GM12878 (cell line): ENCODE data around the gene CNTNAP2. TPM values are rescaled to one million over a fixed set of nuclear protein-coding genes. Genes with fewer than 3 reads are reported as not detected.

ENCODE experiments used
- ATAC-seq: fragments of 200-7000 bp; cut with Tn5 transposase; 3 replicates; pipeline ENCODE4 v1.9.1; 2020; ENCODE audit warnings: mild to moderate bottlenecking, moderate library complexity
- BruUV-seq: library from RNA; stranded (reverse); fragments of 400-500 nt; replicated peaks from 2 replicates; lab custom pipeline; 2021; lab: Mats Ljungman, UMichigan
- CTCF ChIA-PET: fragments of 300-600 bp; sonication (Branson Sonifier 250); formaldehyde crosslinking; extraction: SDS; loops from one replicate; lab custom pipeline; 2021; ENCODE audit warnings: inconsistent platforms; lab: Yijun Ruan, JAX
- POLR2A ChIA-PET: fragments of 350-600 bp; formaldehyde crosslinking; extraction: SDS; loops from one replicate; lab custom pipeline; 2021; ENCODE audit warnings: inconsistent platforms; lab: Charles Lee
- RAD21 ChIA-PET: fragments of 300-600 bp; sonication (Branson Sonifier 250); formaldehyde crosslinking; loops from one replicate; lab custom pipeline; 2023; ENCODE audit warnings: antibody characterized with exemption; ENCODE audit not compliant: unreplicated experiment; lab: Charles Lee
- SMC1A ChIA-PET: fragments of 300-600 bp; sonication (Branson Sonifier 250); formaldehyde crosslinking; loops from one replicate; lab custom pipeline; 2023; ENCODE audit not compliant: unreplicated experiment, uncharacterized antibody; lab: Charles Lee
- DNase-seq: peaks from one replicate; pipeline ENCODE4 v3.0.0-alpha.2; 2011; ENCODE audit warnings: low read depth, low spot score
- FAIRE-seq: peaks from 3 replicates; lab custom pipeline; 2011; peaks lifted over from hg19 to GRCh38; lab: Jason Lieb, UNC
- H2AFZ ChIP-seq: 2 replicates; pipeline ENCODE4 v1.6.0; 2011; ENCODE audit warnings: low read depth, low read length, control low read depth; ENCODE audit not compliant: control insufficient read depth
- H3K27ac ChIP-seq: 2 replicates; pipeline ENCODE4 v1.5.1; 2011; ENCODE audit warnings: control low read depth; ENCODE audit not compliant: control insufficient read depth, insufficient read depth
- H3K27me3 ChIP-seq, 2 experiments: replicated peaks in 1 of 2; 2 replicates each; pipeline versions ENCODE4 v1.6.0 to v1.6.1; 2011; ENCODE audit warnings: low read length in 1 of 2; ENCODE audit not compliant: control insufficient read depth in 2 of 2, insufficient read depth in 2 of 2
- H3K36me3 ChIP-seq, 2 experiments: 2 replicates each; pipeline ENCODE4 v1.5.1; 2011; ENCODE audit warnings: low read length in 1 of 2; ENCODE audit not compliant: control insufficient read depth in 2 of 2, insufficient read depth in 2 of 2
- H3K4me1 ChIP-seq: 2 replicates; pipeline ENCODE4 v1.6.1; 2011; ENCODE audit warnings: mild to moderate bottlenecking, low read length, moderate library complexity, mixed read lengths; ENCODE audit not compliant: control insufficient read depth, insufficient read depth
- H3K4me2 ChIP-seq: 2 replicates; pipeline ENCODE4 v1.6.0; 2011; ENCODE audit warnings: control low read depth; ENCODE audit not compliant: control insufficient read depth, insufficient read depth
- H3K4me3 ChIP-seq: fragments of 200-600 bp; sonication (generic); 2 replicates; pipeline ENCODE4 v1.5.1; 2016
- H3K79me2 ChIP-seq: 2 replicates; pipeline ENCODE4 v1.6.0; 2011; ENCODE audit warnings: low read length; ENCODE audit not compliant: control insufficient read depth, insufficient read depth
- H3K9ac ChIP-seq: 2 replicates; pipeline ENCODE4 v1.8.0; 2011; ENCODE audit warnings: low read length, control low read depth, mixed read lengths; ENCODE audit not compliant: control insufficient read depth, insufficient read depth
- H3K9me3 ChIP-seq: replicated peaks from 3 replicates; pipeline ENCODE4 v1.5.1; 2011; ENCODE audit warnings: mild to moderate bottlenecking, low read length; ENCODE audit not compliant: control insufficient read depth, insufficient read depth
- H4K20me1 ChIP-seq: 2 replicates; pipeline ENCODE4 v1.6.0; 2011; ENCODE audit not compliant: control insufficient read depth, insufficient read depth
- ATF7 ChIP-seq: fragments of 450-650 bp; IDR thresholded peaks from 2 replicates; pipeline ENCODE4 v1.6.1; 2016; ENCODE audit warnings: low read depth, mild to moderate bottlenecking
- BRCA1 ChIP-seq: IDR thresholded peaks from 2 replicates; pipeline ENCODE4 v1.6.1; 2011; ENCODE audit warnings: low read depth, low read length, improper control_type of control experiment
- CBFB ChIP-seq: IDR thresholded peaks from 2 replicates; pipeline ENCODE4 v1.6.1; 2016; ENCODE audit warnings: antibody characterized with exemption, low read depth
- CHD4 ChIP-seq: fragments of 200-600 bp; sonication (generic); IDR thresholded peaks from 2 replicates; pipeline ENCODE4 v1.6.1; 2016; ENCODE audit warnings: mild to moderate bottlenecking
- EGR1 ChIP-seq, 2 experiments: IDR thresholded peaks; 1 replicate in 1 of 2; 2 replicates in 1 of 2; pipeline ENCODE4 v1.6.1; 2011 to 2012; ENCODE audit warnings: low read depth in 2 of 2, low read length in 2 of 2, borderline replicate concordance in 1 of 2, mild to moderate bottlenecking in 1 of 2, moderate library complexity in 1 of 2
- EZH2 ChIP-seq: IDR thresholded peaks from 2 replicates; pipeline ENCODE4 v1.6.1; 2012; ENCODE audit warnings: low read depth, mild to moderate bottlenecking, control low read depth, inconsistent platforms, low read length, borderline replicate concordance; ENCODE audit not compliant: control insufficient read depth
- HCFC1 ChIP-seq: fragments of 150-350 bp; IDR thresholded peaks from 2 replicates; pipeline ENCODE4 v1.6.1; 2014; ENCODE audit warnings: low read length
- IKZF1 ChIP-seq: fragments of 450-650 bp; conservative IDR thresholded peaks from 2 replicates; pipeline ENCODE4 v1.6.1; 2017; ENCODE audit warnings: antibody characterized with exemption, mild to moderate bottlenecking
- IRF4 ChIP-seq: IDR thresholded peaks from 2 replicates; pipeline ENCODE4 v1.6.1; 2011; ENCODE audit warnings: low read depth, low read length
- MLLT1 ChIP-seq: fragments of 450-650 bp; IDR thresholded peaks from 2 replicates; pipeline ENCODE4 v1.6.1; 2016; ENCODE audit warnings: mild to moderate bottlenecking
- MYB ChIP-seq: fragments of 150-350 bp; IDR thresholded peaks from 2 replicates; pipeline ENCODE4 v1.6.1; 2014; ENCODE audit warnings: mild to moderate bottlenecking, low read depth, low read length, borderline replicate concordance
- PKNOX1 ChIP-seq: fragments of 450-650 bp; IDR thresholded peaks from 2 replicates; pipeline ENCODE4 v1.6.1; 2016; ENCODE audit warnings: mild to moderate bottlenecking
- POU2F2 ChIP-seq: IDR thresholded peaks from 3 replicates; pipeline ENCODE4 v1.6.1; 2011; ENCODE audit warnings: low read depth, mild to moderate bottlenecking, low read length, borderline replicate concordance
- RBBP5 ChIP-seq: fragments of 200-600 bp; sonication (generic); conservative IDR thresholded peaks from 2 replicates; pipeline ENCODE4 v1.6.1; 2016
- REST ChIP-seq: IDR thresholded peaks from 2 replicates; pipeline ENCODE4 v1.6.1; 2012; ENCODE audit warnings: mild to moderate bottlenecking, low read depth, low read length
- SMAD5 ChIP-seq: IDR thresholded peaks from 2 replicates; pipeline ENCODE4 v1.6.1; 2016; ENCODE audit warnings: antibody characterized with exemption, low read depth
- TBL1XR1 ChIP-seq: IDR thresholded peaks from 2 replicates; pipeline ENCODE4 v1.6.1; 2012; ENCODE audit warnings: low read depth, low read length, improper control_type of control experiment
- TCF12 ChIP-seq: IDR thresholded peaks from 2 replicates; pipeline ENCODE4 v1.6.1; 2011; ENCODE audit warnings: low read depth, mild to moderate bottlenecking, low read length
- ZNF274 ChIP-seq: IDR thresholded peaks from one replicate; pipeline ENCODE4 v1.8.0; 2011; ENCODE audit not compliant: insufficient read length, insufficient read depth
- WGBS: methylation state at CpG from one replicate; pipeline ENCODE4 v1.1.6; 2016; ENCODE audit warnings: low lambda C conversion rate; ENCODE audit not compliant: insufficient replicate concordance, insufficient coverage; ENCODE audit errors: missing lambda C conversion rate; 5-methylcytosine and 5-hydroxymethylcytosine counted together
- in situ Hi-C: fragments of 300-500 bp; cut with MboI; formaldehyde crosslinking; loops from 9 replicates; pipeline ENCODE4 v1.14.3; 2018; ENCODE audit warnings: mixed read lengths
- intact Hi-C: fragments of 100-400 bp; cut with micrococcal nuclease; formaldehyde crosslinking; loops from one replicate; pipeline ENCODE4 v1.14.2; 2022; ENCODE audit not compliant: unreplicated experiment
- polyA plus RNA-seq, 11 experiments: library from polyadenylated mRNA; depleted of rRNA in 4 of 11; unstranded in 6 of 11; stranded (reverse) in 5 of 11; fragments of >200 nt; fragmentation: Nextera tagmentation in 4 of 11; fragmentation: Illumina TruSeq in 1 of 11; extraction: Ambion mirVana in 4 of 11; extraction: Trizol in 1 of 11; gene quantifications; 1 replicate in 1 of 11; 2 replicates in 10 of 11; pipeline versions ENCODE4 v1.2.1 to v1.2.3, GENCODE V29; 2011 to 2016; ENCODE audit warnings: inconsistent platforms in 2 of 11, missing spikeins in 2 of 11, low read depth in 1 of 11
- total RNA-seq, 4 experiments: library from RNA; depleted of rRNA in 3 of 4; stranded (reverse); fragments of >200 nt in 3 of 4; fragmentation: Illumina TruSeq in 1 of 4; extraction: Trizol in 1 of 4; gene quantifications; 2 replicates each; pipeline versions ENCODE4 v1.2.1 to v1.2.3, GENCODE V29; 2013 to 2021

CNTNAP2 gene
- total and polyA plus RNA-seq, 10 of the 15 experiments (the other 5 are each of a cell fraction or from before 2014, with no cell fraction given): 0.03 to 0.08 (median 0.03) TPM; not detected in 7

DNA sequence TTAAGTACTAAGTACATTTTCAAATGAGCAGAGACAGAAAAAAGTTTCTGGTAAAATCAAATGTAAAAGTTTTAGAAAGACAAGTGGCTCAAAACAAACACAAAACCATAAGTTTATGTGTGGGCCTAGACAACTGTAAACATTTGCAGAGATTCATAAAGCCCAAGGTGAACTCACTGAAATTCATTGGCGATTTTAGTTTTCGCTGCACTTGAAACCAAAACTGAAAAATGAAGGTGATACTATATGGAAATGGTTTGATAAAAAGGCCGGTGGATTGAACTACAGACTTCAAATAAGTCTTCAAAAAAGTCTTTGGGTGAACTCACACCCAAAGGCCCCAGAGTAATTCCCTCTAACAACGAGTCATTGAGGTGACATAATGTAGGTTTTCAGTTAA, 1289.0 kb downstream of the CNTNAP2 start (continued):
- TF ChIP-seq POU2F2 (no peak), CHD4 (no peak), TBL1XR1 (no peak), REST (no peak), RBBP5 (no peak)

- Histone ChIP-seq H3K27me3 (no peaks in the 10 kb centered on the region), H3K36me3 (no peaks in the 10 kb centered on the region), H4K20me1 (no peaks in the 10 kb centered on the region), H3K4me2 (no peak overlapping the region), H3K4me1 (no peaks in the 10 kb centered on the region), H3K79me2 (no peaks in the 10 kb centered on the region), H3K9me3 (no peaks in the 10 kb centered on the region), H2AFZ (no peak overlapping the region), H3K4me3 (no peak overlapping the region), H3K9ac (no peak overlapping the region), H3K27ac (no peak overlapping the region)
- POLR2A ChIA-PET: no interaction called here
- ATAC-seq (no peak), FAIRE-seq (no peak), DNase-seq (no peak)
- SMC1A ChIA-PET: no interaction called here
- intact Hi-C loops: no loop called here
- in situ Hi-C loops: no loop called here
- no TSS peak for BruUV-seq
- RAD21 ChIA-PET: no interaction called here
- 27% methylated on average over 3 of the region's 3 CpGs for WGBS
- CTCF ChIA-PET: no interaction called here
- TF ChIP-seq HCFC1: no peak
- no peak for TF ChIP-seq MYB
- no peak for TF ChIP-seq ZNF274
- TF ChIP-seq EGR1 (IDR thresholded peaks at IDR 0.05; ENCODE audit: borderline replicate concordance in 1 of 2, low read depth in 2 of 2, low read length in 2 of 2): no peak
- TF ChIP-seq MLLT1: no peak
- no peak for TF ChIP-seq PKNOX1
- no peak for TF ChIP-seq SMAD5
- no peak for TF ChIP-seq CBFB
- TF ChIP-seq IRF4: no peak
- no peak for TF ChIP-seq IKZF1
- TF ChIP-seq BRCA1: no peak
- TF ChIP-seq TCF12: no peak
- TF ChIP-seq ATF7: no peak
- TF ChIP-seq EZH2: no peak
Measured at GRCh38 chr7:147406521-147407135, 1290.0 kb downstream of the CNTNAP2 start.
